Fibroblast of pulmonary artery (primary cell): ENCODE results near the gene IGF1R.

ENCODE experiments used
- DNase-seq: peaks from one replicate; pipeline ENCODE4 v3.0.0-alpha.2; 2010; ENCODE audit warnings: low read depth
- H3K4me3 ChIP-seq: replicated peaks from 2 replicates; pipeline ENCODE4 v1.5.1; 2011; ENCODE audit warnings: low read depth, mild to moderate bottlenecking, control low read depth, low read length, moderate library complexity
- TF ChIP-seq, protein P1 (sequence below): IDR thresholded peaks from 2 replicates; pipeline ENCODE4 v1.5.1; 2011; ENCODE audit warnings: mild to moderate bottlenecking, control low read depth, low read length, inconsistent platforms; ENCODE audit errors: missing control alignments

IGF1R gene

DNA sequence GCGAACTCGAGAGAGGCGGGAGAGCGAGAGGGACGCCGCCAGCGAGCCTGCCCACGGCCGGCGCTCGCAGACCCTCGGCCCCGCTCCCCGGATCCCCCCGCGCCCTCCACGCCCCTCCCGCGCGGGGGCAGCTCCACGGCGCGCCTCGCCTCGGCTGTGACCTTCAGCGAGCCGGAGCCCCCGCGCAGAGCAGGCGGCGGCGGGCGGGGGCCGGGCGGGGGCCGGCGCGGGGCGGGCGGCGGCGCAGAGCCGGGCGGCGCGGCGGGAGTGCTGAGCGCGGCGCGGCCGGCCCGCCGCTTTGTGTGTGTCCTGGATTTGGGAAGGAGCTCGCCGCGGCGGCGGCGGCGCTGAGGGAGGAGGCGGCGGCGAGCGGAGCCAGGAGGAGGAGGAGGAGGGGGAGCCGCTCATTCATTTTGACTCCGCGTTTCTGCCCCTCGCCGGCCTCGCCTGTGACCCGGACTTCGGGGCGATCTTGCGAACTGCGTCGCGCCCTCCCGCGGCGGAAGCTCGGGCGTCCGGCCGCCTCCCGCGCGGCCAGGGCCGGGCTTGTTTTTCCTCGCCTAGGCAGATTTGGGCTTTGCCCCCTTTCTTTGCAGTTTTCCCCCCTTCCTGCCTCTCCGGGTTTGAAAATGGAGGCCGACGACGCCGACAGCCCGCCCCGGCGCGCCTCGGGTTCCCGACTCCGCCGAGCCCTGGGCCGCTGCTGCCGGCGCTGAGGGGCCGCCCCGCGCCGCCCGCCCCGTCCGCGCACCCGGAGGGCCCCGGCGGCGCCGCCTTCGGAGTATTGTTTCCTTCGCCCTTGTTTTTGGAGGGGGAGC lies 524 bp downstream of the IGF1R start:
- H3K4me3 ChIP-seq = peak overlapping the region; percentile 80
- peak; percentile 55 for DNase-seq
- TF ChIP-seq, protein P1, sequence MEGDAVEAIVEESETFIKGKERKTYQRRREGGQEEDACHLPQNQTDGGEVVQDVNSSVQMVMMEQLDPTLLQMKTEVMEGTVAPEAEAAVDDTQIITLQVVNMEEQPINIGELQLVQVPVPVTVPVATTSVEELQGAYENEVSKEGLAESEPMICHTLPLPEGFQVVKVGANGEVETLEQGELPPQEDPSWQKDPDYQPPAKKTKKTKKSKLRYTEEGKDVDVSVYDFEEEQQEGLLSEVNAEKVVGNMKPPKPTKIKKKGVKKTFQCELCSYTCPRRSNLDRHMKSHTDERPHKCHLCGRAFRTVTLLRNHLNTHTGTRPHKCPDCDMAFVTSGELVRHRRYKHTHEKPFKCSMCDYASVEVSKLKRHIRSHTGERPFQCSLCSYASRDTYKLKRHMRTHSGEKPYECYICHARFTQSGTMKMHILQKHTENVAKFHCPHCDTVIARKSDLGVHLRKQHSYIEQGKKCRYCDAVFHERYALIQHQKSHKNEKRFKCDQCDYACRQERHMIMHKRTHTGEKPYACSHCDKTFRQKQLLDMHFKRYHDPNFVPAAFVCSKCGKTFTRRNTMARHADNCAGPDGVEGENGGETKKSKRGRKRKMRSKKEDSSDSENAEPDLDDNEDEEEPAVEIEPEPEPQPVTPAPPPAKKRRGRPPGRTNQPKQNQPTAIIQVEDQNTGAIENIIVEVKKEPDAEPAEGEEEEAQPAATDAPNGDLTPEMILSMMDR = no peak

DNA sequence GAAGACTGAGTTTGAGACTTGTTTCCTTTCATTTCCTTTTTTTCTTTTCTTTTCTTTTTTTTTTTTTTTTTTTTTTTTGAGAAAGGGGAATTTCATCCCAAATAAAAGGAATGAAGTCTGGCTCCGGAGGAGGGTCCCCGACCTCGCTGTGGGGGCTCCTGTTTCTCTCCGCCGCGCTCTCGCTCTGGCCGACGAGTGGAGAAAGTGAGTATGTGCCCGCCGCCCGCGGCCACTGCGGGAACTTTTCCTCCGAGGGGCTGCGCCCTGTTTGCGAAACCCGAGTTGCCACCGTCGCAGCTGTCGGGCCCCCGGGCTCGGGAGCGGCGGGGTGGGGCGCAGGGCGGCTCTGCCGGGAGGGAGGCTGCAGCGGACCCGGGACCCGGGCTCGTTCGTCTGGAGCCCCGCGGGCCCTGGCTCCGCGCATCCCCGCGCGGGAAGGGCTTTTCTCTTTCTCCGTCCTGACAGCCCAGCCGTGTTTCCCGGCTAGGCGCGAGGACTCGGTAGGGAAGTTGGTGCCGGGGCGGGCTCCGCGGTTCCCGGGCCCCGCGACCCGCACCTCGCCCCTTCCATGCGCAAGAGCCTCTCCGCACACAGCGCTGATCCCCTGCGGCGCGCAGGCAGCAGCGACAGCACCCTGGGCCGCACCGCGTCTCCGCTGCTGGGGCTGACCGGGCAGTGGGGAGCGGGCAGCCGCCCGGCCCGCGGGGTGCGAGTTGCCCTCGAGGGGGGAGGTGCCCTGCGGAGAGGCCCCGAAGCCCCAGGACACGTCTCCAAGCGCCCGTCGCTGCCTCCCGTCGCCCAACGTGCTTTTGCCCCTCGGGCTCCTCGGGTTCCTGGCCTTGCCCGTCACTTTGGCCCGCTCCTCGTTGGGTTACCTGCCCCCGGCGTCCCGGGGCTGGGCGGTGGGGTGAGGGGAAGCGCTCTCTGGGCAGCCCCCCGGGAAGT lies 1.4 kb downstream of the IGF1R start:
- TF ChIP-seq, protein P1 = peak; percentile 14
- peak overlapping the region; percentile 80 for H3K4me3 ChIP-seq
- peak; percentile 36 for DNase-seq

DNA sequence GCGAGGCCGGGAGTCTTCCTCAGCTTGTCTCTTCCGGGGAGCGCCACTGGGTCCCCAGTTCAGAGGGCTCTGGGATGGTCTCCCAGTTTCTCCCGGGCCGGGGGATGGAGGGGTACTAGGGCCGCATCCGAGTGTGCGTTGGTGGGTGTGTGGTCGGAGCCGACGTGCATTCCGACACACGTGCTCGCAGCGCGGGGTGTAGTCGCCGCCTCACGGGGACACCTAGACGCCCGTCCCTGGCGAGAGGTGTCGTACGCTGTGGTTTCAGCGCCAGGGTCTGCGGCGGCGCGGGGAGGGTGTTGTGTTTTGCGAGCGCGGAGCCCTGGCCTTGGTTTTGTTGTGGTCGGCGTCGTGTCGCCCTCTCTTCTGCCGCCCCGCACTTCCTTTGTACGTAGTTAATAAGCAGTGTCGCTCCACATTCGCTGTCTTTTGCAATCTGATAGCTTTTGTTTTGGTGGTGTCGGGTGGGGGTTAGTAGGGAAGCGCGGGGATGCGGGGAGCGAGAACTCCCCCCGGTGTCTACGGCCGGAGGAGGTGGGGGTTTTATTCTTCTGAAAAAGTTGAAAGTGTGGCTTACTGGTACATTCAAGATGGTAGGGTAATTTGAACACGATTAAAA lies 2.2 kb downstream of the IGF1R start:
- H3K4me3 ChIP-seq = peak overlapping the region; percentile 80
- TF ChIP-seq, protein P1 = no peak
- DNase-seq = peak; percentile 36

DNA sequence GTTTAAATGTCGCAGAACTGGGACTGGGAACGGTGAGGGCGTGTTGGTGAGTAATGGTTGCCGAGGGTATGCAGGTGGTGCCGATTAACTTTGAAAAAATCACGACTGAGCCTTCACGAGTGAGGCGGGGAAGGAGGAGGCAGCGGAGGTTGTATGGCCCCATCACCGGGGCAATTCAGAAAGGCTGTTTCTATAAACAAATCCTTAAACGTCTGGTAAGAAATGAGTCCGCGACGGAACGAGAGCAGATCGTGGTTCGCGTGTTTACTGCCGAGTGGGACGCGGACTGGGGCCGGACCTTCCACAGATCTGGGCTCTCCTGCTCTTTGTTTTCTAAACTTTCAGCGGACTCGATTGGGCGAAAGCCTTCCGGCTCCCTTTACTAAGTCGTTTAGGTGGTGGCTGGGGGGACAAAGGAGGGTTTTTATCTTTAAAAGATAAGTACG lies 2.7 kb downstream of the IGF1R start:
- peak overlapping the region; percentile 80 for H3K4me3 ChIP-seq
- DNase-seq = peak; percentile 43
- TF ChIP-seq, protein P1 = no peak

DNA sequence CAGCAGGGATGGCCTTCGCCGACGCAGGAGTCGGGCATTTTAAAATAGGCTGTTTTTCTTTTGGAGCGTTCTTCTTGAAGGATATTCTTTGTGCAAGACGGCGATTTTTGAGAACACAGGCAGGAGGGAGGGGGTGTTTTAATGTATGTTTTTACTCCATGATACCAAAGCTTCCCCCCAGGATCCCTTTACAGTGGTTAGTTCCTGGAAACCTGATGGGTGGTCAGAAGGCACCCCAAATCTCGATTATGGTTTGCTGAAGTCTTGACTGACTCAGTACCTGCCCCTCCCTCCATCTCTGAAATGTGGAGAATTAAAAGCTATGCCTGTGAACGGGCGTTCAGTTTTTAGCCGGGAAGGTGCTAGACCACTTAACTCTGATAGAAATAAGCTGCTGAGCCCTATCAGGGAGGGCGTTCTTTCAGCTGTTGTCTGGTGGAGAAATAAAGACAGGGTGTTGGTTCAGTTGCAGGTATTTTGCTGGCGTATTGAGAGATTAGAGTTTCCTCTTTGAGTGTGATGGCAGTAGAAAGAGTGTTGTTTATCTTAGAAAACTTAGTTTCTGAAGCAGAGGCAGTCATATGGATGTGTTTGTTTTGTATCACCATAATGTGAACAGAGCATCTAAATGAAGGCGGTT lies 3.4 kb downstream of the IGF1R start:
- peak overlapping the region; percentile 80 for H3K4me3 ChIP-seq
- TF ChIP-seq, protein P1 = no peak
- peak; percentile 16 for DNase-seq

DNA sequence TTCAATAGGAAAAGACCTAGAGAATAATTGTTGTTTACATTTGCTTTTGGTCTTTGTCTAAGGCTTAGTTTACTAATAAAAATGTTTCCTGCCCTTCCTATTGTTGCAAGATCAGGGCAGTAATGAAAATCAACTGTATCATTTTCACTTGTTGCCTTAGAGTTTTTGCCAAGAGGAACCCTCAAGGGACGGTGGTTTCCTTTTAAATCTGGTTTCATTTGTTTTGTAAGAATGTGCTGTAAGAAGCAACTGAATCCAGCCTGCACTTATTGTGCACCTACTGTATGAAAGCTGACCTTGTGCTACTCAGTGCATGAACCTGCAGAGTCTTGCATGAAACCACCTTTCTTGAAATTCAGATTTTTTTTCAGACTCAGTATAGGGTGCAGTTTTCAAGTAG lies 5.3 kb downstream of the IGF1R start:
- peak; percentile 68 for DNase-seq
- no peak overlapping the region for H3K4me3 ChIP-seq
- TF ChIP-seq, protein P1 = no peak
